ENCODE measurements around the gene GFPT1. TPM values are rescaled to one million over a fixed set of nuclear protein-coding genes. Genes with fewer than 3 reads are reported as not detected.

Gene GFPT1
- total and polyA plus RNA-seq, 9 of the 15 experiments (the other 6 are each of a cell fraction or from before 2014, with no cell fraction given), result 6.6 to 38.3 (median 15.9) TPM

DNA sequence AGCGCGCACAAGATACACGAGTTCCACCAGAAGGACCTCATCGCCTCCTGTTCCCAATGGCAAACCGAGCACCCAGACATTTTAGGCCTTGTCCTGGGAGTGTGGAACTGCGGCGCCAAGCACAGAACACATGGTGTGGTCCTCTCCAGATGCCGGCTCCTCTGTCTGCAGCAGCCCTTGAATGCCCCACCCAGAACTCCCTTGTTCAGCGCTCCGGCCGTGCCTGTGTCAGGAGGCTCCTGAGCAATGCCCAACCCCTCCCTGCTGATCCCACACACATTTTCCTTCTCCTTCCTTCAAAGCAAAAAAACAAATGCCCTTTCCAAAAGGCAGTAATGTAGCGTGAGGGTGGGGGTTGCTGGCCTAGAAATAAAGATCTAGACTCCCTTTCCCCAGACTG lies 89.8 kb downstream of the GFPT1 start:
- H3K36me3 ChIP-seq (ENCODE audit: control insufficient read depth, insufficient read depth, low read length), result no peaks in the 10 kb centered on the region
- WGBS (ENCODE audit: insufficient coverage, low coverage, missing lambda C conversion rate), result 1% methylated on average over 12 of the region's 12 CpGs
- H3K27me3 ChIP-seq (ENCODE audit: control insufficient read depth in 2 of 2, insufficient read depth in 2 of 2, low read length in 2 of 2), result peaks cover 19 to 69% of the 10 kb centered on the region in 2 experiments
- no peak overlapping the region for H3K4me3 ChIP-seq
- H4K20me1 ChIP-seq (replicated peaks; ENCODE audit: control insufficient read depth, insufficient read depth, low read length), result peaks cover 5% of the 10 kb centered on the region; the same call in 1 of the 2 replicates
- ATAC-seq (no peak), DNase-seq (ENCODE audit: extremely low read depth in 1 of 4, low spot score in 3 of 4) (no peak), FAIRE-seq (no peak)
- CTCF ChIA-PET (ENCODE audit: low intra/inter-chr PET ratio), result no interaction called here
- no peak for TF ChIP-seq SOX6 (IDR thresholded peaks at IDR 0.05)
- TF ChIP-seq NCOA6 (IDR thresholded peaks at IDR 0.05), result no peak
- no peak for TF ChIP-seq PHF20 (IDR thresholded peaks at IDR 0.05; ENCODE audit: partially characterized antibody)
- TF ChIP-seq ZNF436 (CRISPR knock-in tag; IDR thresholded peaks at IDR 0.05), result no peak
- TF ChIP-seq, protein P1, sequence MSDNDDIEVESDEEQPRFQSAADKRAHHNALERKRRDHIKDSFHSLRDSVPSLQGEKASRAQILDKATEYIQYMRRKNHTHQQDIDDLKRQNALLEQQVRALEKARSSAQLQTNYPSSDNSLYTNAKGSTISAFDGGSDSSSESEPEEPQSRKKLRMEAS (CRISPR knock-in tag; IDR thresholded peaks at IDR 0.05), result no peak
- TF ChIP-seq SREBF2 (CRISPR knock-in tag; IDR thresholded peaks at IDR 0.05), result no peak
- no peak for TF ChIP-seq HDAC1 (IDR thresholded peaks at IDR 0.05)
- no peak for TF ChIP-seq NBN (IDR thresholded peaks at IDR 0.05; ENCODE audit: low read depth)
- TF ChIP-seq GABPA (tag; conservative IDR thresholded peaks at IDR 0.05; ENCODE audit: low read depth), result no peak
- TF ChIP-seq ELF2 (CRISPR knock-in tag; IDR thresholded peaks at IDR 0.05), result no peak
- in situ Hi-C loops (cut with MboI), result no loop called here
- no peaks in the 10 kb centered on the region for H3K9me3 ChIP-seq (replicated peaks; ENCODE audit: control insufficient read depth, insufficient read depth, low read depth, low read length)
- BruUV-seq (replicated peaks), result no TSS peak
- POLR2A ChIA-PET, result interaction anchor here (1.2 kb wide), 1 partner anchor 8 kb away, joined by 3 read pairs; no protein-coding TSS in a partner anchor
- H2AFZ ChIP-seq (ENCODE audit: low read depth, low read length), result no peak overlapping the region
- no peak overlapping the region for H3K27ac ChIP-seq (ENCODE audit: extremely low read depth, low read depth, low read length)
- intact Hi-C loops (cut with micrococcal nuclease), result no loop called here
- H3K9ac ChIP-seq (ENCODE audit: insufficient read depth in 1 of 2, low read depth in 2 of 2, low read length in 2 of 2), result no peak overlapping the region
- H3K4me2 ChIP-seq (ENCODE audit: insufficient read depth, low read length), result no peak overlapping the region
- peaks cover 4% of the 10 kb centered on the region for H3K9me1 ChIP-seq (ENCODE audit: control insufficient read depth, insufficient read depth, low read length)
- no peaks in the 10 kb centered on the region; a peak in 1 of 5 replicates for H3K4me1 ChIP-seq (replicated peaks in 1 of 2; ENCODE audit: control insufficient read depth in 2 of 2, insufficient read depth in 2 of 2, low read length in 2 of 2)
- H3K79me2 ChIP-seq (ENCODE audit: control insufficient read depth, insufficient read depth, low read length), result no peaks in the 10 kb centered on the region
